GM21360 (cell line): ENCODE measurements around the gene MAPK12.

ENCODE experiments used
- ATAC-seq: cut with Tn5 transposase; IDR thresholded peaks from one replicate; pipeline ENCODE4 v1.9.1; 2021; ENCODE audit warnings: mild to moderate bottlenecking, moderate library complexity; ENCODE audit not compliant: unreplicated experiment

MAPK12 gene

GRCh38 chr22:50269573-50269969 is 8.1 kb upstream of the MAPK12 start:
- ATAC-seq, result no peak

DNA sequence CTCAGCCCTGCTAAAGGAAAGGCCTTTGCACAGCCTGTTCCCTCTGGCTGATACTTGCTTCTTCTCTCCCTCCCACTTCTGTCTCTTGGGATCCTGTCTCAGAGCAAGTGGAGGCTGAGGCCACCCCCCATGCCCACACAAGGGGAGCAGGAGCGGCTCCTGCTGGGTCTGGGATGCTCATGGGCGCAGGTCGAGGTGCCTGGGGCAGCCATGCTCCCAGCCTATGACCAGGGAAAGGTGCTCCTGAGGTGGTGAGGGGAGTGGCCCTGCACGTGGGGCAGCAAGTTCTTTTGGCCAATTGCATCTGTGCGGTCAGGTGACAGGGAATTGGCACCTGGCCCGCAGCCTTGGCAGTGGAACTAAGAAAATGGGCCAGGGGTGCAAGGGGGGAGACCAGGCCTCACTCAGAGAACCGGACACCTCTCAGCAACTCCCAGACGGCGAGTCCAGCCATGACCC is 7.2 kb upstream of the MAPK12 start:
- ATAC-seq, result no peak

- no peak for ATAC-seq
These were observed 6.3 kb upstream of the MAPK12 start for GRCh38 chr22:50267591-50268390.

DNA sequence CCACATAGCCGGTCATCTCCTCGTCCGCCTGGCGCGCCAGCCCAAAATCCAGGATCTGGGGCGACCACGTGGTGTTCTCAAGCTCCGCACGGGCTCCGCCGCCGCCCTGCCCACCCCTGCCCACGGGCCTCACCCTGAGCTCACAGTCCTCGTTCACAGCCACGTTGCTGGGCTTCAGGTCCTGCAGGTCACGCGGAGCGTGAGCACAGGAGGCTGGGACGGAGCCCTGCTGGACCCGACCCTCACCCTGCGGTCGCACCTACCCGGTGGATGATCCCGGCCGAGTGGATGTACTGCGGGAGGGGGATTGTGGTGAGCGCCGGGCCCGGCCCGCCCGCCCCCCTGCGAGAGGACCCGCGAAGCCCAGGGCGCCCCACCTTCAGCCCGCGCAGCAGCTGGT is 5.5 kb upstream of the MAPK12 start:
- no peak for ATAC-seq

DNA sequence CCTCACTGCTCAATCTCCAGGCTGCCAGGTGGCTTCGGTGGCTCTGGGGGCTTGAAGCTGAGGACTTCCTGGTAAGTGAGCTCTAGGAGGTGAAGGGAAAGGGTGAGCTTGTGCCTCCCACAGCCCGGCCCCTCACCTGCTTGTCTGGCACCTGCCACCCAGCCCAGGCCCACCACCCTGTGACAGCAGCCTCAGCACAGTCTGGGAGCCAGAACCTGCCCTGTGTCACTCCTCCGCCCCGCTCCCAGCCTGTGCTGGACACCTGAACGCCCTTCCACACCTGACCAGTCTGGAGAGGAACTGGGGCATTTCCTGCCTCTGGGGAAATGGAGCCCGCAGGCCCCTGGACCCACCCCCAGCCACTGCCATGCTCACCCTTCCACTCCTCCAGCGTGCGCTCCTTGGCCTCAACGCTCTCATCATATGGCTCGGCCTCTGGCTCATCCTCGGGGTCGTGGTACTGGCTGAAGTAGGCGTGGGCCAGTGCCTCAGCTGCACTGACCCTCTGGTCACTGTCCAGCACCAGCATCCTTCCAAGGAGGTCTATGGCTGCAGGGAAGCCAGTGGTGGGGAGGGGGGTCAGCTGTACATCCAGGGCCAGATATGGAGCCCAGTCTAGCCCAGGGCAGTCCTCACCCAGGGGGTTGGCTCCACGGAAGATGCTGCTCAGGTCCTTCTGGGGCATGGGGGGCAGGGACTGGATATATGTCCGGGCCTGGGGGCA is 3.6 kb upstream of the MAPK12 start:
- no peak for ATAC-seq

DNA sequence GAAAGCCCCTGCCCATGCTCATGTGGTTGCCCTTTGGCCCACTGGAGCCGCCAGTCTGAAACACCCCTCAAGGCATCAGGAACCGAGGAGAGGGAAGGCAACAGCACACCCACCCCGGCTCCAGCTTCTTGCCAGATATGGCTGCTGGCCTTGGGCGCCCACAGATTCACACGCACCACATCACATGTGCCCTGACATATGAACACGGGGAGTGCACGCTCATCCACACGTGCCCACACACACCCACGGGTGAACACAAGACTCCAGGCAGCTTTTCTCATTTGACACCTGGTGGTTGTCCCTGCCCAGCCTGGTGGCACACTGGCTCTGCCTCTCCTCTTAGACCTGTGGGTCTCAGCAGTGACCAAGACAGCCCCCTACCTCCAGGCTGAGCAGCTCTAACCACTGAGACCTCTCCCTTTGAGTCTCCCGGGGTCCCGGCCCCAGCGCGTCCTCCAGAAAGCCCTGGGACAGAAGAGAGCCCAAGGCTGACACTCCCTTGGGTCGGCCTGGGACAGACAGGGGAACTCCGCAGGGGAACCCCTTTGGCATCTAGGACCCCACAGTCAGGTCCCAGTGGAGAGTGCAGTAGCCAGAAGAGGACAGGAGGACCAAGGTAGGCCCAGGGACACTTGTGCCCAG is 2.7 kb upstream of the MAPK12 start:
- ATAC-seq, result no peak

- no peak for ATAC-seq
These were observed 1.6 kb upstream of the MAPK12 start for GRCh38 chr22:50262973-50263617.

DNA sequence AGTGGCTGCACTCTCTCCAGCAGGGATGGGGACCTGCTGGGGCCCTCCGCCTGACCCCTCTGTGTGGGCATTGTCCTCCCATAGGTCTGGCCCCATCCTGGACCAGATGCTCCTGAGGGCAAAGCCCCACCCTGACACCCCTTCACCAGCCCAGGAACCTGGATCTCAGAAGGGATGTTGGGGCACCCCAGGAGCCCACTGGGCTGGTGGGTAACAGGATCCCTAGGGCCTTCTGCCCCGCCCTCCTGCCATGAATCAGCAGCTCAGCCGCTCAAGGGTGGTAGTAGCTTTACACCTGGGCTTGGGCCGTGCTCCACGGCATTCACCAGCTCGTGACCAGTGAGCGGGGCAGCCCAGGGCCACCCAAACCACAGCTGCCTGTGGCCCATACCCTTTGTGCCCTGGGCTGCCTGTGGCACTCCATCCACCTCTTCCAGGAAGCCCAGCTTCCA is 1.0 kb upstream of the MAPK12 start:
- no peak for ATAC-seq

DNA sequence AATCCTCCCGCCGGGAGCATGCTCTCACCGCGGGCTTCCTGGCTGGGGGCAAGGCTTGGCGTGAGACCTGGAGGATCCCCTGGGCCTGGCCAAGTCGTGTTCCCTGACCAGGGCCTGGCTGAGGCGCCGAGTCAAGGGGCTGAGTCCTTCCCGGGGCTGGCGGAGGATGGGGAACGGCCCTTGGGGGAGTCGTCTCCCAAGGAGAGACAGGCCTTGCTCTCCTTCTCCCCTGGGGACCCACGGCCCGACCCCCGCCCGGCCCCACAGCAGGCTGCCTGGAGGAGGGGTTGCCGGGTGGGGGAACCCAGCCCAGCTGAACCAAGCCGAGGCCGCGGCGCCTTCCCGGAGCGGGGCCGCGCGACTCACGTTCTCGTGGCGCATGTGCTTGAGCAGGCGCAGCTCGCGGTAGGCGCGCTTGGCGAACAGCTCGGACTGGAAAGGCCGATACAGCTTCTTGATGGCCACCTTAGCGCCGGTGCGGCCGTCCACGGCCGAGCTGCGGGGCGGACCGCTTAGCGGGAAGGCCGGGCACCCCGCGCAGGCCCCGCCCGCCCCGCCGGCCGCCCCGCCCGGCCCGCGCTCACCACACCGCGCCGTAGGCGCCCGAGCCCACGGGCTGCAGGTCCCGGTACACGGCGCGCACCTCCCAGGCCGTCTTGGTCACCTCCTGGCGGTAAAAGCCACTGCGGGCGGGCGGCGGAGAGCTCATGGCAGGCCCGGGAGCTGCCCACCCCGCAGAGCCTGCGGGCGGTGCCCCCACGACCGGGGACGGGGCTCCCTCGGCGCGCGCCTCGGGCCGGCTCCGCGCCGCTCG is 475 bp downstream of the MAPK12 start:
- ATAC-seq, result no peak

DNA sequence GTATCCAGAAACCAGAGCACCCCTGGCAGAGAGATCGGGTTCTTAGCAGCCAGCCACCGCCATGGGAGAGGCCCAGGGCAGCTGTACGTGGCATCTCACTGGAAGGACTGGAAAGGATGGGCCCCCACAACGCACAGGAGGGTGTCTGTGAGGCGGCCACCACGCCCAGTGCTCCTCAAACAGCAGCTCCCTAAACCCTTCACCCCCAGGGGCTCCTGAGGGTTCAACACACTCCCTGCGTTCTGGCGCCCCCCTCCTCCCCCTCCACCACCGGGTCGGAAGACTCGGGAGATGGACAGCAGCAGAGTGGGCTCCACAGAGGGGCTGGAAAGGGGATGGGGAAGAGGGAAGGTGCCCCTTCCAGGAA is 1.1 kb downstream of the MAPK12 start:
- ATAC-seq, result no peak

GRCh38 chr22:50259302-50259701 is 2.2 kb downstream of the MAPK12 start:
- no peak for ATAC-seq

GRCh38 chr22:50258361-50259292 is 2.9 kb downstream of the MAPK12 start:
- no peak for ATAC-seq

DNA sequence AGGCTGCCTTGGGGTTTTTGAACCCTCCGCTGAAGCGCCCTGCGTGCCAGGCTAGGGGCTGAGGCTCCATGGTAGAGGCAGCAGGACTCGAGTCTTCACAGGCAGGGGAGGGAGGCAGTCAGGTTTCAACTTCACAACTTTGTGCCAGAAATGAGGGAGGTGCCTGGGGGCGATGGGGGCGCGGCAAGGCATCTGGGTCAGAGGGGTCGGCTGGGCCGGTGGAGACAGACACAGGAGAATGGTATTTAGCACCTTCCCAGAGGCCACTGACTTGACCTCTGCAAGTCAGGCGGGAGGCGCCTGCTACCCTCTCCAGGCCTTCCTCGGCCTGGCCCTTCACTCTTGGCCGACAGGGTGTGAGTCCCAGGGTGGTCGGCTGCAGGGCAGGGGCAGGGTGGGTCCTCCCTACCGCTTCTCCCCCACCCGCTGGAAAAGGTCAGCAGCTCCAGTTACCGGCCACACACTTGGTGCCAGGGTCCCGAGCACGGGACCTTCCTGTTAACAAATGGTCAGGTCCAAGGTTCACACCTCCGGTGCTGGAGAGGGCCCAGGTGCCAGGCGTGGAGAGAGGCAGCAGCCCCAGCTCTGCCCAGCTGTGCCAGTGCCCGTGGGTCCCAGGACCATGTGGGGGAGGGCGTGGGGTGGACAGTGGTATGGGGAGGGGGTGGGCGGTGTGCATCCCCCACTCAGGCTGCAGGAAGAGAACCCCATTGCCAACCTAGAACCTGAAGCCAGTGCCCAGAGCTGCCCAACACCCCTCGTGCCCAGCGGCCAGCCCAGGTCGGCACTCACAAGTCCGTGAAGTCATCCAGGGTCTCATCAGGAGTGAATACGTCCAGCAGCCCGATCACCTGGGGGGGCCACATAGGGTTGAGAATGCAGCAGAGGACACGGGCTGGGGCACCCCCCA is 3.8 kb downstream of the MAPK12 start:
- no peak for ATAC-seq

- no peak for ATAC-seq
These were observed 4.4 kb downstream of the MAPK12 start for GRCh38 chr22:50257041-50257440.

- no peak for ATAC-seq
These were observed 5.1 kb downstream of the MAPK12 start for GRCh38 chr22:50256258-50256862.

- ATAC-seq, result no peak
These were observed 5.9 kb downstream of the MAPK12 start for GRCh38 chr22:50255607-50256006.

DNA sequence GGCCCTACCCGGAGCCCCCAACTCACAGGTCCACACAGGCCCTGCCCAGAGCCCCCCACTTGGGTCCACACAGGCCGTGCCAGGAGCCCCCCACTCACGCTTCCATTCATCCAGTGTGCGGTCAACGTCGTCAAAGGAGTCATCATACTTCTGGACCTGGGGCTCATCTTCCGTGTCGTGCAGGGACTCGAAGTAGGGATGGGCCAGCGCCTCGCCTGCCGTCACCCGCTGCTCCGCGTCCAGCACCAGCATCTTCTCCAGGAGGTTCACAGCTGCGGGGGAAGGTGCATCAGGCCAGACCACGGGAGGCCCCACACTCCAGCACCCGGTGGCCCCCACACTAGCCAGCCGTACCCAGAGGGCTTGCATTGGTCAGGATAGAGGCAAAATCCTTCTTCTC is 6.4 kb downstream of the MAPK12 start:
- no peak for ATAC-seq

- ATAC-seq, result no peak
These were observed 7.5 kb downstream of the MAPK12 start for GRCh38 chr22:50253941-50254340.
